Measurements from ENCODE around the gene PSME1.

Gene PSME1

GRCh38 chr14:24182110-24182882, 46.3 kb downstream of the PSME1 start:
- DNase-seq (ENCODE audit: extremely low read depth, insufficient read length), result no peak
- H3K36me3 ChIP-seq (ENCODE audit: control insufficient read depth, insufficient read depth, low read length), result peaks cover 77% of the 10 kb centered on the region
- H3K4me3 ChIP-seq (replicated peaks; ENCODE audit: low read depth, low read length), result no peak overlapping the region
- TF ChIP-seq, protein P1, sequence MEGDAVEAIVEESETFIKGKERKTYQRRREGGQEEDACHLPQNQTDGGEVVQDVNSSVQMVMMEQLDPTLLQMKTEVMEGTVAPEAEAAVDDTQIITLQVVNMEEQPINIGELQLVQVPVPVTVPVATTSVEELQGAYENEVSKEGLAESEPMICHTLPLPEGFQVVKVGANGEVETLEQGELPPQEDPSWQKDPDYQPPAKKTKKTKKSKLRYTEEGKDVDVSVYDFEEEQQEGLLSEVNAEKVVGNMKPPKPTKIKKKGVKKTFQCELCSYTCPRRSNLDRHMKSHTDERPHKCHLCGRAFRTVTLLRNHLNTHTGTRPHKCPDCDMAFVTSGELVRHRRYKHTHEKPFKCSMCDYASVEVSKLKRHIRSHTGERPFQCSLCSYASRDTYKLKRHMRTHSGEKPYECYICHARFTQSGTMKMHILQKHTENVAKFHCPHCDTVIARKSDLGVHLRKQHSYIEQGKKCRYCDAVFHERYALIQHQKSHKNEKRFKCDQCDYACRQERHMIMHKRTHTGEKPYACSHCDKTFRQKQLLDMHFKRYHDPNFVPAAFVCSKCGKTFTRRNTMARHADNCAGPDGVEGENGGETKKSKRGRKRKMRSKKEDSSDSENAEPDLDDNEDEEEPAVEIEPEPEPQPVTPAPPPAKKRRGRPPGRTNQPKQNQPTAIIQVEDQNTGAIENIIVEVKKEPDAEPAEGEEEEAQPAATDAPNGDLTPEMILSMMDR (IDR thresholded peaks at IDR 0.05; ENCODE audit: insufficient read depth, low read length, poor library complexity, severe bottlenecking), result no peak
- no peaks in the 10 kb centered on the region for H3K27me3 ChIP-seq (replicated peaks; ENCODE audit: control insufficient read depth, insufficient read depth, low read length)

DNA sequence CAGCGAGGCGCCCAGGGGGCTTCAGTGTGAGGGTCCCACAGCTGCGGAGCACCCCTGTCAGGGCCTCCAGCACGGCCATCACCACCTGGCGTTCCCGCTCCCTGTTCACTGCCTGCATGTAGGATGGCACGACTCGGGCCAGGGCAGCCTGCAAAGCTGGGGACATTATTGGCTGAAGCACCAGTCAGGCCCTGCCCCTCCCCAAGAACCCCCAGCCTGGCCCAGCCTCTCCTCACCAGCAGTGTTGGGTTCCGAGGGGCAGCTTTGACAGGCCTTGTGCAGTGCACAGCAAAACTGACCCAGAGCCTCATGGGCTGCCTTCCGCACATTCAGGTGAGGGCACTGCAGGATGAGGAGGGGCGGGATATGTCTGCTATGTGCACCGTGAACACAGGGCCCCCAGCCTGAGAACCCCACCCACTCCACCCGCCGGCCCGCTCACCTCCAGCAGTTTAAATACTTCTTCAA, 47.1 kb downstream of the PSME1 start:
- Histone ChIP-seq H3K4me3 (replicated peaks; ENCODE audit: low read depth, low read length) (no peak overlapping the region), H3K36me3 (ENCODE audit: control insufficient read depth, insufficient read depth, low read length) (peaks cover 72% of the 10 kb centered on the region), H3K27me3 (replicated peaks; ENCODE audit: control insufficient read depth, insufficient read depth, low read length) (no peaks in the 10 kb centered on the region)
- no peak for DNase-seq (ENCODE audit: extremely low read depth, insufficient read length)
- TF ChIP-seq, protein P1 (IDR thresholded peaks at IDR 0.05; ENCODE audit: insufficient read depth, low read length, poor library complexity, severe bottlenecking), result no peak

DNA sequence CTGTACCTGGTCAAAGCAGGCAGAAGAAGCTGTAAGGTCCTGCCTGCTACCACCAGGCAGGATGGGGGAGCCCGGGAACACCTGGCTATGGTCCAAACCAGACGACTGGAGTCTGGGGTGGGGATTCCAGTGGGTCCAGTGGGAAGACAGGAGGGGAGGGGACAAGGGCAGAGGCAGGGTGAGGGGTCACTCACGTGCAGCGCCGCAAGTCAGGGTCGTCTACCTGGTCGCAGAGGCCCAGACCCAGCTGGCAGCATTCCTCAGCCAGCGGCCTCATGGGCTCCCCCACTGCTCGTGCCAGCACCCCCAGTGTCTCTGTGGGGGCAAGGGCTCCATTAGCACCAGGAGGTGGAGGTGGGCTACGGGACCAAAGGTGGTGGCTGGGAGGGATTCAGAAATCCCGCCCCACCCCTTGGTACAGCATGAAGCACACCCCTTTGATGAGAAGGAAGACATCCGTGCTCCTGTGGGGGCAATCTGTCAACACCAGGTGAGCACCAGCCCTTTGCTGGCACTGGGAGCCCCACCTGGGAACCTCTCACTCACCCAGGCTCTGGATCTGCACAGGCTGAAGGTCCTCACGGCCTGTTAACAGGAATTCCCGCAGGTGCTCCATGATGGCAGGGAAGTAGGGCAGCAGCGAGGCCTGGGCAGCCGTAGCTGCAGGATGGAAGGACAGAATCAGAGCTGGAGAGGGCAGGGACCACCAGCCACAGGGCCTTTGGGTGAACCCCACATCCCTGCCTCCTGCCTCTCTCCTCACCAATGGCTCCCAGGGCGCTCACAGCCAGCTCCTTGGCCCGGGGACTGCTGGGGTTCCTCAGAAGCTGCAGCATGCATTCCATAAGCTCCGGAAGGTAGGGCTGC, 48.3 kb downstream of the PSME1 start:
- DNase-seq (ENCODE audit: extremely low read depth, insufficient read length), result no peak
- no peak overlapping the region for H3K4me3 ChIP-seq (replicated peaks; ENCODE audit: low read depth, low read length)
- H3K36me3 ChIP-seq (ENCODE audit: control insufficient read depth, insufficient read depth, low read length), result peaks cover 60% of the 10 kb centered on the region

GRCh38 chr14:24185026-24185425, 49.0 kb downstream of the PSME1 start:
- H3K4me3 ChIP-seq (replicated peaks; ENCODE audit: low read depth, low read length), result no peak overlapping the region
- H3K36me3 ChIP-seq (ENCODE audit: control insufficient read depth, insufficient read depth, low read length), result peaks cover 55% of the 10 kb centered on the region
- TF ChIP-seq, protein P1 (IDR thresholded peaks at IDR 0.05; ENCODE audit: insufficient read depth, low read length, poor library complexity, severe bottlenecking), result no peak
- no peak for DNase-seq (ENCODE audit: extremely low read depth, insufficient read length)
- no peaks in the 10 kb centered on the region for H3K27me3 ChIP-seq (replicated peaks; ENCODE audit: control insufficient read depth, insufficient read depth, low read length)

More for the DNA sequence above, 48.3 kb downstream of the PSME1 start:
- TF ChIP-seq, protein P1 (IDR thresholded peaks at IDR 0.05; ENCODE audit: insufficient read depth, low read length, poor library complexity, severe bottlenecking), result no peak
- H3K27me3 ChIP-seq (replicated peaks; ENCODE audit: control insufficient read depth, insufficient read depth, low read length), result no peaks in the 10 kb centered on the region

DNA sequence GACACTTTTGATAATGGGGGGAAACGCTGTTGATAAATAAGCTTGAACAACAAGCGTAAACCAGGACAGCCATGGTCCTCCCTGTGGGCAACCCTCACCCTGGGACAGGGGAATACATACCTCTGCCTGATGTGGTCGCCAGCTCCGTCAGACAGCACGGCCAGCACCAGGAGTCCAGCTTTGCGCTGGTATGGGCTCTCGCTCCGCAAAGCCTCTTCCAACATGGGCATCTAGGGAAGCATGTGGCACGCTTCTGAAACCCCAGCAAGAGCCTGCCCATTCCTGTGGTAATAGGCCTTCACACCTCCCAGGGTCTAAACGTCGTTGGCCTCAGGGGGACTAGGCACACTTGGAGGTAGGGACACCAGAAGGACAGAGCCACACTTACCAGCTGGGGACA, 49.7 kb downstream of the PSME1 start:
- no peak for DNase-seq (ENCODE audit: extremely low read depth, insufficient read length)
- no peaks in the 10 kb centered on the region for H3K27me3 ChIP-seq (replicated peaks; ENCODE audit: control insufficient read depth, insufficient read depth, low read length)
- TF ChIP-seq, protein P1 (IDR thresholded peaks at IDR 0.05; ENCODE audit: insufficient read depth, low read length, poor library complexity, severe bottlenecking), result no peak
- peaks cover 52% of the 10 kb centered on the region for H3K36me3 ChIP-seq (ENCODE audit: control insufficient read depth, insufficient read depth, low read length)
- no peak overlapping the region for H3K4me3 ChIP-seq (replicated peaks; ENCODE audit: low read depth, low read length)

All from GM06990 (cell line).